Measurements from ENCODE around the gene NWD2.

GRCh38 chr4:37370052-37370451, 125.5 kb downstream of the NWD2 start:
- TF ChIP-seq GATA3 (IDR thresholded peaks at IDR 0.05; ENCODE audit: low read depth, low read length), result no peak
- TF ChIP-seq GATA2 (IDR thresholded peaks at IDR 0.05; ENCODE audit: low read depth, low read length), result no peak

Measured in SH-SY5Y (cell line).